ENCODE results near the gene SORCS2. TPM values are rescaled to one million over a fixed set of nuclear protein-coding genes. Genes with fewer than 3 reads are reported as not detected.

The SORCS2 gene
- polyA plus RNA-seq, 3 donors, result 0.46 to 0.55 TPM; not detected in 1

- intact Hi-C loops (cut with micrococcal nuclease), result no loop called here
- no peaks in the 10 kb centered on the region for H3K36me3 Mint-ChIP-seq
- H3K27ac ChIP-seq (ENCODE audit: low read depth in 1 of 2, low read length in 2 of 2), result no peak overlapping the region
- H3K9ac ChIP-seq (ENCODE audit: insufficient read depth, low read length, poor library complexity, severe bottlenecking), result no peak overlapping the region
- no peak overlapping the region for H3K4me3 Mint-ChIP-seq
- no peak overlapping the region for H3K27ac Mint-ChIP-seq
- H2AFZ ChIP-seq (ENCODE audit: insufficient read depth, low read depth, low read length, poor library complexity, severe bottlenecking), result no peak overlapping the region
- no peak overlapping the region for H3K4me2 ChIP-seq (replicated peaks; ENCODE audit: extremely low read depth, low read length, poor library complexity, severe bottlenecking)
- no peaks in the 10 kb centered on the region for H3K79me2 ChIP-seq (ENCODE audit: insufficient read depth, low read length)
- no peaks in the 10 kb centered on the region for H3K4me1 Mint-ChIP-seq
- H3K36me3 ChIP-seq (replicated peaks in 1 of 2; ENCODE audit: control insufficient read depth in 1 of 2, insufficient read depth in 2 of 2, low read length in 2 of 2), result no peaks in the 10 kb centered on the region
- no peaks in the 10 kb centered on the region for H3K4me1 ChIP-seq (ENCODE audit: control insufficient read depth in 1 of 2, insufficient read depth in 2 of 2, low read length in 2 of 2)
- H3K27me3 ChIP-seq (ENCODE audit: control insufficient read depth in 2 of 2, insufficient read depth in 2 of 2, low read length in 2 of 2), result no peaks in the 10 kb centered on the region
- peaks cover 0 to 4% (median 2%) of the 10 kb centered on the region in 7 donors for H3K9me3 Mint-ChIP-seq
- peaks cover 0 to 5% (median 2%) of the 10 kb centered on the region in 3 donors for H3K27me3 Mint-ChIP-seq (ENCODE audit: low read depth in 3 of 3)
- WGBS (ENCODE audit: insufficient coverage), result 71% methylated on average over 5 of the region's 5 CpGs
- TF ChIP-seq CTCF (IDR thresholded peaks at IDR 0.05), result no peak
- peak in 1 of 3 donors; percentile 1 for DNase-seq
- H3K9me3 ChIP-seq (replicated peaks in 1 of 2; ENCODE audit: control insufficient read depth in 1 of 2, insufficient read depth in 1 of 2, low read length in 2 of 2), result peaks cover 0 to 2% of the 10 kb centered on the region in 2 donors
- no peak overlapping the region for H3K4me3 ChIP-seq (replicated peaks in 1 of 3; ENCODE audit: low read depth in 2 of 3, low read length in 3 of 3)
- no peaks in the 10 kb centered on the region for H4K20me1 ChIP-seq (ENCODE audit: insufficient read depth, low read length)
Observed at GRCh38 chr4:7564242-7564641, 371.9 kb downstream of the SORCS2 start.

GRCh38 chr4:7565483-7565882 is 373.1 kb downstream of the SORCS2 start:
- H3K4me2 ChIP-seq (replicated peaks; ENCODE audit: extremely low read depth, low read length, poor library complexity, severe bottlenecking), result no peak overlapping the region
- peaks cover 0 to 6% (median 2%) of the 10 kb centered on the region in 3 donors for H3K27me3 Mint-ChIP-seq (ENCODE audit: low read depth in 3 of 3)
- intact Hi-C loops (cut with micrococcal nuclease), result no loop called here
- H3K4me1 ChIP-seq (ENCODE audit: control insufficient read depth in 1 of 2, insufficient read depth in 2 of 2, low read length in 2 of 2), result no peaks in the 10 kb centered on the region
- no peaks in the 10 kb centered on the region for H3K79me2 ChIP-seq (ENCODE audit: insufficient read depth, low read length)
- DNase-seq, result no peak
- peaks cover 0 to 2% of the 10 kb centered on the region in 2 donors for H3K9me3 ChIP-seq (replicated peaks in 1 of 2; ENCODE audit: control insufficient read depth in 1 of 2, insufficient read depth in 1 of 2, low read length in 2 of 2)
- H3K36me3 Mint-ChIP-seq, result no peaks in the 10 kb centered on the region
- H3K4me3 Mint-ChIP-seq, result no peak overlapping the region
- H3K36me3 ChIP-seq (replicated peaks in 1 of 2; ENCODE audit: control insufficient read depth in 1 of 2, insufficient read depth in 2 of 2, low read length in 2 of 2), result no peaks in the 10 kb centered on the region
- H3K27ac ChIP-seq (ENCODE audit: low read depth in 1 of 2, low read length in 2 of 2), result no peak overlapping the region
- H4K20me1 ChIP-seq (ENCODE audit: insufficient read depth, low read length), result no peaks in the 10 kb centered on the region
- no peaks in the 10 kb centered on the region for H3K4me1 Mint-ChIP-seq
- WGBS (ENCODE audit: insufficient coverage), result 91% methylated on average over 4 of the region's 4 CpGs
- no peak overlapping the region for H3K4me3 ChIP-seq (replicated peaks in 1 of 3; ENCODE audit: low read depth in 2 of 3, low read length in 3 of 3)
- peaks cover 0 to 6% (median 0%) of the 10 kb centered on the region in 7 donors for H3K9me3 Mint-ChIP-seq
- no peak overlapping the region for H3K9ac ChIP-seq (ENCODE audit: insufficient read depth, low read length, poor library complexity, severe bottlenecking)
- no peaks in the 10 kb centered on the region for H3K27me3 ChIP-seq (ENCODE audit: control insufficient read depth in 2 of 2, insufficient read depth in 2 of 2, low read length in 2 of 2)
- no peak overlapping the region for H3K27ac Mint-ChIP-seq
- no peak for TF ChIP-seq CTCF (IDR thresholded peaks at IDR 0.05)
- no peak overlapping the region for H2AFZ ChIP-seq (ENCODE audit: insufficient read depth, low read depth, low read length, poor library complexity, severe bottlenecking)

All from CD14-positive monocyte (primary cell).